Breast epithelium (tissue), 4 donors: ENCODE data around the gene GSTA4. TPM values are rescaled to one million over a fixed set of nuclear protein-coding genes. Genes with fewer than 3 reads are reported as not detected.
"Not testable (repeated sequence)": the region's sequence is repeated elsewhere in the genome, so short reads cannot be mapped to it uniquely, and the experiment has no call there.

ENCODE experiments used
- DNase-seq, 2 donors: peaks; one replicate each; pipeline ENCODE4 v3.0.0-alpha.2; 2019; ENCODE audit warnings: low spot score in 2 of 2
- H3K27ac ChIP-seq, 2 donors: fragments of 200-600 bp; sonication (generic) in 1 of 2; one replicate each; pipeline ENCODE4 v1.5.1; 2016 to 2019; ENCODE audit warnings: mild to moderate bottlenecking in 1 of 2
- H3K27me3 ChIP-seq, 2 donors: fragments of 200-600 bp; sonication (generic) in 1 of 2; one replicate each; pipeline versions ENCODE4 v1.5.1 to v1.6.0; 2017 to 2019; ENCODE audit warnings: control low read depth in 1 of 2, mild to moderate bottlenecking in 1 of 2
- H3K36me3 ChIP-seq: fragments of 200-600 bp; one replicate; pipeline ENCODE4 v1.5.1; 2019
- H3K4me1 ChIP-seq, 2 donors: fragments of 200-600 bp; sonication (generic); one replicate each; pipeline ENCODE4 v1.5.1; 2016 to 2019; ENCODE audit warnings: control low read depth in 1 of 2
- H3K4me3 ChIP-seq, 3 donors: fragments of 200-600 bp; sonication (generic); 1 replicate in 2 of 3; 2 replicates in 1 of 3; pipeline ENCODE4 v1.5.1; 2016 to 2019; ENCODE audit warnings: mild to moderate bottlenecking in 3 of 3, moderate library complexity in 2 of 3
- H3K9me3 ChIP-seq, 2 donors: fragments of 200-600 bp; sonication (generic) in 1 of 2; one replicate each; pipeline ENCODE4 v1.5.1; 2016 to 2019; ENCODE audit warnings: control low read depth in 1 of 2
- CTCF ChIP-seq, 3 donors: fragments of 450-650 bp; IDR thresholded peaks; one replicate each; pipeline ENCODE4 v1.5.1; 2016 to 2017; ENCODE audit warnings: antibody characterized with exemption in 3 of 3, mild to moderate bottlenecking in 3 of 3, moderate library complexity in 3 of 3
- POLR2A ChIP-seq: fragments of 450-650 bp; IDR thresholded peaks from one replicate; pipeline ENCODE4 v1.6.1; 2016; ENCODE audit warnings: antibody characterized with exemption, mild to moderate bottlenecking, moderate library complexity
- POLR2AphosphoS5 ChIP-seq, 3 donors: sonication (generic); formaldehyde crosslinking; IDR thresholded peaks; one replicate each; pipeline ENCODE4 v1.6.1; 2017; ENCODE audit warnings: antibody characterized with exemption in 3 of 3
- intact Hi-C: fragments of 100-400 bp; cut with DNase I; formaldehyde crosslinking; loops from one replicate; pipeline ENCODE4 v1.15.1; 2023; ENCODE audit warnings: low total_unique reads
- total RNA-seq, 3 donors: library from RNA; depleted of rRNA; stranded (reverse); fragments of >200 nt; gene quantifications; one replicate each; pipeline ENCODE4 v1.1.0, GENCODE V29; 2016

Gene GSTA4
- 10 to 100 TPM; 19.3 to 25.9 (median 20.6) TPM for total RNA-seq

- peak; percentile 71 to 90 (median 88) for TF ChIP-seq CTCF (IDR thresholded peaks at IDR 0.05)
- TF ChIP-seq POLR2AphosphoS5 (IDR thresholded peaks at IDR 0.05), result peak; percentile 49 to 87 (median 80)
- peak; percentile 63 for TF ChIP-seq POLR2A
- H3K4me3 ChIP-seq, result peak within 1 kb of the TSS; percentile 59 to 77 (median 74)
- DNase-seq, result peak; percentile 95
- intact Hi-C loops, H3K9me3 ChIP-seq, H3K4me1 ChIP-seq, H3K36me3 ChIP-seq, H3K27me3 ChIP-seq: not testable (repeated sequence)
- H3K27ac ChIP-seq, result peak within 1 kb of the TSS; percentile 95 to 96
Observed at GRCh38 chr6:52995089-52995912, at the start of gene GSTA4. Gene GSTA4, minus strand, starts transcription at chr6:52995284. Its CDS starts 1,041 bp downstream, at chr6:52994243.

DNA sequence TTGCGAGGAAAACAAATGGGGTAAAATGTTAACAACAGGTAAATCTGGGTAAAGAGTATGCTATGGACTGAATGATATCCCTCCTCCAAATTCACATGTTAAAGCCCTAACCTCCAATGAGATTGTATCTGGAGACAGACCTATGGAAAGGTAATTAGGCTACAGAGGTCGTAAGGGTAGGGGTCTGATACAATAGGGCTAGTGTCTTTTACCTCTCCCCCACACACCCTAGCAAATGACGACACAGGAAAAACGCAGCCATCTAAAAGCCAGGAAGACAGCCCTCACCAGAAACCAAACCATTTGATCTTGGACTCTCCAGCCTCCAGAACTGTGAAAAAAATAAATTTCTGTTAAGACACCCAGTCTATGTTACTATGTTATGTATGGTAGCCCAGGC is 49.5 kb upstream of the GSTA4 start:
- H3K9me3 ChIP-seq, result no peaks in the 10 kb centered on the region
- H3K27ac ChIP-seq, result no peak overlapping the region
- H3K4me3 ChIP-seq, result no peak overlapping the region
- intact Hi-C loops, result no loop called here
- no peak for DNase-seq
- peaks cover 11% of the 10 kb centered on the region for H3K36me3 ChIP-seq
- no peaks in the 10 kb centered on the region for H3K27me3 ChIP-seq
- no peaks in the 10 kb centered on the region for H3K4me1 ChIP-seq
- TF ChIP-seq POLR2A (no peak), CTCF (IDR thresholded peaks at IDR 0.05) (no peak), POLR2AphosphoS5 (IDR thresholded peaks at IDR 0.05) (no peak)

- TF ChIP-seq POLR2AphosphoS5 (IDR thresholded peaks at IDR 0.05), result no peak
- no peak for TF ChIP-seq POLR2A
- no peak for TF ChIP-seq CTCF (IDR thresholded peaks at IDR 0.05)
- no peaks in the 10 kb centered on the region for H3K27me3 ChIP-seq
- no peak overlapping the region for H3K4me3 ChIP-seq
- H3K27ac ChIP-seq, result no peak overlapping the region
- DNase-seq, result no peak
- intact Hi-C loops, result no loop called here
- H3K9me3 ChIP-seq, result no peaks in the 10 kb centered on the region
- no peaks in the 10 kb centered on the region for H3K4me1 ChIP-seq
- H3K36me3 ChIP-seq, result peaks cover 13% of the 10 kb centered on the region
Observed at GRCh38 chr6:53044071-53044470, 49.0 kb upstream of the GSTA4 start.

DNA sequence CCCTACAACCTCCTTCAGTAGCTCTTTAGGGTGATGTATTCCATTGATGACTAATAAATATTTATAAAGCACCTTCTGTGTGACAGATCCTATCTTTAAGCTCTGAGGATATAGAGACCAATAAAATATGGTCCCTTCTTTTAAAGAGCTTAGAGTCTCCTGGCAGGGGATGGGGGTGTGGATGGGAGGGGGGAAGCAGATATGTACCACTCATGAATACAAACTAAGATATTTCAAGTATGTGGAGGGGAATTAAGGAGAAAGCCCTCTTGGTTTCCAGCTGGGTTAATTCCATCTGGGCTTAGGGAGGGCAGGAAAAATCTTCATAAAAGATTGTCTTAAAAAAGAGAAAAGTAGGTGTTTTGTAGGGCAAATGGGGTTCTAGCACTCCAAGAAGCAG is 48.5 kb upstream of the GSTA4 start:
- no peaks in the 10 kb centered on the region for H3K27me3 ChIP-seq
- no peak overlapping the region for H3K4me3 ChIP-seq
- H3K4me1 ChIP-seq, result no peaks in the 10 kb centered on the region
- no peaks in the 10 kb centered on the region for H3K9me3 ChIP-seq
- intact Hi-C loops, result no loop called here
- TF ChIP-seq POLR2A (no peak), POLR2AphosphoS5 (IDR thresholded peaks at IDR 0.05) (no peak), CTCF (IDR thresholded peaks at IDR 0.05) (no peak)
- H3K36me3 ChIP-seq, result peaks cover 14% of the 10 kb centered on the region
- DNase-seq, result no peak
- no peak overlapping the region for H3K27ac ChIP-seq

DNA sequence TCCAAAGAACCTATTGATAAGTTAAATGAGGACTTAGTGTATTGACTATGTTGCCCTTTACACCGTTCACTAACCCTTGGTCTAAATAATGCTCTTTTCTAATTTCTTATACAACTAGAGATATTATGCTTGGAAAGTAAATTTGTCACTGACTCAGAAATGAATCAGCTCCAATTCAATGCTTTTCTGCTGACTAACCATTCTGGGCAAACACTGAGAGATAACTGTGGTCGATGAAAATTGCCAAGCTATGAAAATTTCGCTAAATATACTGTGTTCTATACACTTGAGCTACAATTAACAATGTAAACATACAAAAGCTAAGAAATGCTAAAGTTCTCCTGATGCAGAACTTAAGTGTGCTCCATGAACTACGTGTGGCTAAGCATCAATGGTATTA is 47.0 kb upstream of the GSTA4 start:
- intact Hi-C loops, result no loop called here
- no peak for TF ChIP-seq CTCF (IDR thresholded peaks at IDR 0.05)
- no peak for TF ChIP-seq POLR2AphosphoS5 (IDR thresholded peaks at IDR 0.05)
- TF ChIP-seq POLR2A, result no peak
- Histone ChIP-seq H3K4me3 (no peak overlapping the region), H3K9me3 (no peaks in the 10 kb centered on the region), H3K4me1 (no peaks in the 10 kb centered on the region), H3K36me3 (peaks cover 20% of the 10 kb centered on the region), H3K27me3 (no peaks in the 10 kb centered on the region), H3K27ac (no peak overlapping the region)
- DNase-seq, result no peak
